ENCODE measurements around the gene MREG. TPM values are rescaled to one million over a fixed set of nuclear protein-coding genes. Genes with fewer than 3 reads are reported as not detected.
"Not testable (repeated sequence)": the region's sequence is repeated elsewhere in the genome, so short reads cannot be mapped to it uniquely, and the experiment has no call there.

The MREG gene
- total RNA-seq, 1 donor from 2014 or later: 4.0 TPM

DNA sequence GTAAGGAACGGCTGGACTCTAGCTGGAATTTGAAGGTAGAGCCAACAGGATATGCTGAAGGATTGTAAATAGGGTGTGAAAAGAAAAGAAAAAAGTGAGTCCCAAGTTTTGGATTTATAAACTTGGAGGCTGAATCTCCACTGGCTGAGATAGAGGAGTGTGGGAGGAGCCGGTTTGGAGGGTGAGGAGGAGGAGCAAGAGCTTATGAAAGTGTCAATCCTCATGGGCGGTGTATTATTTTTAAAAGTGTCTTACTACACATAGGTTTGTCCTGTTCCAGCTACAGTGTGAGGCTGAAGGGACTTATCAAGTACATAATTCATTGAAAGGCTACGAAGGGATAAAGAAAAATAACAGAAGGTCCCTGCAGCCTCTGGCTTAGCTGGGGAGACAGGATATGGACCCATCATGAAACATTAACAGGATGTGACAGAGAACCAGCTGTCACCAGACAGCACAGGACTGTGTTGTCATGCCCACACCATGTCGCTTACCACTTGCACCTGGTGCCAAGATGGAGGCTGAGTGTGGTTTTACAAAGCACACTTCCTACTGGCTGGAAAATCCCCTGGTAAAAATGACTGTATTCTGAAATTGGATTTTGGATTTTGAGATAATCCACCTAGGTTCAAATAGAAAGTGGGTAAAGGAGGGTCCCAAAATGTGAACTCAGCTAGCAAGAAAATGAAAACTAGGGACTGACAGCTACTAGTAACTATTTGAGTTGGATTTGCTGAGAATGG is 2.5 kb upstream of the MREG start:
- TF ChIP-seq CTCF (IDR thresholded peaks at IDR 0.05): no peak
- Mint-ChIP-seq H3K27me3 (ENCODE audit: unreplicated experiment) (no peaks in the 10 kb centered on the region), H3K27ac (ENCODE audit: unreplicated experiment) (no peak overlapping the region), H3K4me3 (ENCODE audit: unreplicated experiment) (no peak overlapping the region), H3K9me3 (ENCODE audit: unreplicated experiment) (no peaks in the 10 kb centered on the region), H3K36me3 (ENCODE audit: unreplicated experiment) (peaks cover 1% of the 10 kb centered on the region), H3K4me1 (ENCODE audit: unreplicated experiment) (peaks cover 11% of the 10 kb centered on the region)
- DNase-seq (ENCODE audit: extremely low spot score, unreplicated experiment): no peak

DNA sequence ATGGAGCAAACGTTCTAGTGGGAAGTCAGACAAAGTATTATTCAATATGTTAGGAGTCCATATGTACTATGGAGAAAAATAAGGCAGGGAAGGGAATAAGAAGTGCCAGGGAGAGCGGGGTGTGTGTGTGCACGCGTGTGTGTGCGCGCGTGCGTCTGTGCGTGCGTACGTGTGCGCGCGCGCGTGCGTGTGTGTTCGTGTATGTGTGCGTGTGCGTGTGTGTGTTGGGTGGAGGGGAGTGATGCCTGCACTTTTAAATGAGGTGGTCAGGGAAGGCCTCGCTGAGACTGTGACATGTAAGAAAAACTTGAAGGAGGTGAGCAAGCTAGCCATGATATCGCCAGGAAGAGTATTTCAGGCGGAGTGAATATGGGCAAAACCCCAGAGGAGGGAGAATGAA is 1.6 kb upstream of the MREG start:
- Mint-ChIP-seq H3K27me3 (ENCODE audit: unreplicated experiment) (no peaks in the 10 kb centered on the region), H3K36me3 (ENCODE audit: unreplicated experiment) (peaks cover 1% of the 10 kb centered on the region), H3K27ac (ENCODE audit: unreplicated experiment) (no peak overlapping the region), H3K9me3 (ENCODE audit: unreplicated experiment) (no peaks in the 10 kb centered on the region), H3K4me3 (ENCODE audit: unreplicated experiment) (no peak overlapping the region), H3K4me1 (ENCODE audit: unreplicated experiment) (peaks cover 11% of the 10 kb centered on the region)
- DNase-seq (ENCODE audit: extremely low spot score, unreplicated experiment): no peak
- TF ChIP-seq CTCF (IDR thresholded peaks at IDR 0.05): no peak

DNA sequence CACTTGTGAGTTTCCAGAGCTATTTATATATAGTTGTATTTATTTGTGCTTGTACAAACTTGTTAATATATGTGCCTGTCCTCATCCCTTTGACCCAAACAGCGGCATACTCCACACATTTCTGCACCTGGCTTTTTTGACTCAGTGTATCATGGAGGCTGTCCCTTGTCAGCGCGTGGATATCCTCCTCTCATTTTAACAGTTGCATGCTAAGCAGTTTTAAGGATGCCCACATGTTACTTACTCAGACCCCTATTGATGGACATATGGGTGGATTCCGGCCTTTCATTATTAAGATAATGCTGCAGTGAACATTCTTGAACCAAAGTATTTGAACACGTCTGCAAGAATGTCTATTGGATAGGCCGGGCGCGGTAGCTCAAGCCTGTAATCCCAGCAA is 655 bp upstream of the MREG start:
- no peak for TF ChIP-seq CTCF (IDR thresholded peaks at IDR 0.05)
- no peak overlapping the region for H3K27ac Mint-ChIP-seq (ENCODE audit: unreplicated experiment)
- peaks cover 11% of the 10 kb centered on the region for H3K4me1 Mint-ChIP-seq (ENCODE audit: unreplicated experiment)
- no peaks in the 10 kb centered on the region for H3K27me3 Mint-ChIP-seq (ENCODE audit: unreplicated experiment)
- H3K9me3 Mint-ChIP-seq (ENCODE audit: unreplicated experiment): no peaks in the 10 kb centered on the region
- H3K36me3 Mint-ChIP-seq (ENCODE audit: unreplicated experiment): peaks cover 1% of the 10 kb centered on the region
- H3K4me3 Mint-ChIP-seq (ENCODE audit: unreplicated experiment): peak overlapping the region; percentile 63
- no peak for DNase-seq (ENCODE audit: extremely low spot score, unreplicated experiment)

GRCh38 chr2:216012830-216013079 is 596 bp downstream of the MREG start:
- TF ChIP-seq CTCF (IDR thresholded peaks at IDR 0.05): no peak
- Mint-ChIP-seq H3K27ac (ENCODE audit: unreplicated experiment) (no peak overlapping the region), H3K27me3 (ENCODE audit: unreplicated experiment) (no peaks in the 10 kb centered on the region), H3K4me1 (ENCODE audit: unreplicated experiment) (peaks cover 11% of the 10 kb centered on the region), H3K36me3 (ENCODE audit: unreplicated experiment) (no peaks in the 10 kb centered on the region), H3K4me3 (ENCODE audit: unreplicated experiment) (peak overlapping the region; percentile 82), H3K9me3 (ENCODE audit: unreplicated experiment) (no peaks in the 10 kb centered on the region)
- no peak for DNase-seq (ENCODE audit: extremely low spot score, unreplicated experiment)

DNA sequence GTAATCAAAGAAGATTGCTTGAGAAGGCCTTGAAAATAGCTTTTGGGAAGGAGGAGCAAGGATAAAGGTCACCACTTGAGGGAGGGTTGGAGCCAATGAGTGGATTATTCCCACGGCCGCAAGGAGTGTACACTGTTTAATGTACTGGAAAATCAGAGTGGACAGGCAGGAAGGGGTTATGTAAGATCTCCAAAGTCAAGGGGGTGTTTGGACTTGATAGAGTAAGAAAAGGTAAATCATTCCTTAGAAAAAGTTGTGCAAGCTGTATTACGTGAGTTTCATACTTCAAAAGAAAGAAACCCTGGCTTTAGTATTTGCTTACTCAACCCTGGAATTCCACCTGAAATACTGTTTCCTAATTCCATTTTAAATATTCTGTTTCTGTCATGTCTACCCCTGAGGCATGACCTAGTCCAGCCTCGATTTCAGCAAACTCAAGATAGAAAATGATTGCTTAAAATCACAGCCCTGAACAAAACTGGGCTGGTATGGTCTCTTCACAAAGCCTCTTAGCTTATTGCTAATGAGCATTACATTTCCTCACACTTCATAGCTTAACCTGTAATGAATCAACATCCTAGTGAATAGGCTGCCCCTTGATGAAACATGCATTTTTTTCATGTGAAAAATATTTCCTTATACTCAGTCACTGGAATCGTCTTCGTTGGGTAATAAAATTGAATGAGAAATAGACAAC is 1.1 kb downstream of the MREG start:
- TF ChIP-seq CTCF (IDR thresholded peaks at IDR 0.05): no peak
- Mint-ChIP-seq H3K4me3 (ENCODE audit: unreplicated experiment) (peak overlapping the region; percentile 82), H3K27ac (ENCODE audit: unreplicated experiment) (no peak overlapping the region), H3K36me3 (ENCODE audit: unreplicated experiment) (no peaks in the 10 kb centered on the region), H3K4me1 (ENCODE audit: unreplicated experiment) (peaks cover 11% of the 10 kb centered on the region), H3K27me3 (ENCODE audit: unreplicated experiment) (no peaks in the 10 kb centered on the region), H3K9me3 (ENCODE audit: unreplicated experiment) (no peaks in the 10 kb centered on the region)
- no peak for DNase-seq (ENCODE audit: extremely low spot score, unreplicated experiment)

- H3K4me1 Mint-ChIP-seq (ENCODE audit: unreplicated experiment): peaks cover 17% of the 10 kb centered on the region
- not testable (repeated sequence) for H3K27ac Mint-ChIP-seq (ENCODE audit: unreplicated experiment); DNase-seq (ENCODE audit: extremely low spot score, unreplicated experiment); H3K36me3 Mint-ChIP-seq (ENCODE audit: unreplicated experiment); H3K27me3 Mint-ChIP-seq (ENCODE audit: unreplicated experiment); H3K9me3 Mint-ChIP-seq (ENCODE audit: unreplicated experiment); H3K4me3 Mint-ChIP-seq (ENCODE audit: unreplicated experiment)
Measured at GRCh38 chr2:216009215-216009614, 4.1 kb downstream of the MREG start.
